Activated CD8-positive, alpha-beta T cell treated with anti-CD3 and anti-CD28 coated beads, Interleukin-2, amount 10 ng/mL, durations not matched to agents 7 days and 5 days (primary cell): ENCODE measurements around the gene PLXND1. TPM values are rescaled to one million over a fixed set of nuclear protein-coding genes. Genes with fewer than 3 reads are reported as not detected.
A peak's percentile ranks its signal among the peaks of the same experiment; 100 is the strongest.

ENCODE experiments used
- ATAC-seq: fragments of 150-1000 bp; cut with Tn5 transposase; one replicate; pipeline ENCODE4 v1.10.0; 2021; ENCODE audit warnings: moderate library complexity
- CTCF ChIA-PET: fragments of 350-600 bp; sonication (Branson Sonifier 250); formaldehyde crosslinking; loops from one replicate; lab custom pipeline; 2021; ENCODE audit warnings: antibody characterized with exemption; lab: Charles Lee
- POLR2A ChIA-PET: fragments of 350-600 bp; sonication (Branson Sonifier 250); formaldehyde crosslinking; loops from one replicate; lab custom pipeline; 2021; ENCODE audit warnings: antibody characterized with exemption; lab: Charles Lee
- DNase-seq: peaks from one replicate; pipeline ENCODE4 v3.0.0-alpha.2; 2020
- H3K27ac Mint-ChIP-seq: one replicate; pipeline ENCODE4 v1.8.0; 2021; ENCODE audit warnings: mild to moderate bottlenecking, mixed read lengths
- H3K27me3 Mint-ChIP-seq: one replicate; pipeline ENCODE4 v1.8.0; 2021; ENCODE audit warnings: low read depth, mixed read lengths
- H3K36me3 Mint-ChIP-seq: one replicate; pipeline ENCODE4 v1.8.0; 2021; ENCODE audit warnings: low read depth, mixed read lengths
- H3K4me1 Mint-ChIP-seq: one replicate; pipeline ENCODE4 v1.8.0; 2021; ENCODE audit warnings: low read depth, mixed read lengths
- H3K4me3 Mint-ChIP-seq: one replicate; pipeline ENCODE4 v1.8.0; 2021; ENCODE audit warnings: mild to moderate bottlenecking, mixed read lengths
- H3K9me3 Mint-ChIP-seq: one replicate; pipeline ENCODE4 v1.8.0; 2022; ENCODE audit warnings: mixed read lengths; ENCODE audit not compliant: insufficient read depth
- total RNA-seq, 2 experiments: library from RNA; stranded (reverse); gene quantifications; one replicate each; pipeline ENCODE4 v1.2.3, GENCODE V29; 2021

PLXND1 gene
- total RNA-seq, 2 experiments from 2014 or later: 3.7 to 4.1 TPM

DNA sequence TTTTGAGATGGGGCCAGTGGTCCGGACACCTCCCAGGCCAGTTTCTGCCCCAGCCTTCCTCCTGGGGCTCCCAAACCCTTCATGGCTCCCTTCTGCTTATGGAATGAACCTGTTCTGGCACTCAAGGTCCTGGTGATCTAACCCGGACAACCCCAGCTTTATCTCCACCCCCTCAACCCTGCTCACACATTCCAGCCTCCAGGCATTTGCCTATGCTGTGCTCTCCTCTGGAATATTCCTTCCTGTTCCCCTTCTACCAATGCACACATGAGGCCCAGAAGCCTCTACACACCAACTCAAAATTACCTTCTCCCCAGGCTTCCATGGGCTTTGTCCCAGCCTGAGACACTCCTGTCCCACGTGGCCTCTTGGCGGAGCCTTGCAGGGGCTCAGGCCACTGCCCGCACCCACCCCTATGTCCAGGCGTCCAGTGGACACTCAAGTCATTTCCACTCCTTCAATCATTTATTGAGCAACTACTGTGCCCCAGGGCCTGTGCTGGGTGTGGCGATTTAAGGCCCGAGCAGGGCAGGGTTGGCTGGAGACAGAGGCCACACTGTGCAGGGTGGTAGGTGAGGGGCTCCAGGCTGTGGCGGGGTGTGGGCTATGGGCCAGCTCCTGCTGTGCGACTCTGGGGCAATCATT is 18.8 kb downstream of the PLXND1 start:
- Mint-ChIP-seq H3K36me3 (no peaks in the 10 kb centered on the region), H3K9me3 (no peaks in the 10 kb centered on the region), H3K4me3 (no peak overlapping the region), H3K27ac (no peak overlapping the region), H3K4me1 (peaks cover 6% of the 10 kb centered on the region), H3K27me3 (peaks cover 34% of the 10 kb centered on the region)
- ChIA-PET POLR2A (no interaction called here), CTCF (no interaction called here)
- DNase-seq (no peak), ATAC-seq (no peak)

DNA sequence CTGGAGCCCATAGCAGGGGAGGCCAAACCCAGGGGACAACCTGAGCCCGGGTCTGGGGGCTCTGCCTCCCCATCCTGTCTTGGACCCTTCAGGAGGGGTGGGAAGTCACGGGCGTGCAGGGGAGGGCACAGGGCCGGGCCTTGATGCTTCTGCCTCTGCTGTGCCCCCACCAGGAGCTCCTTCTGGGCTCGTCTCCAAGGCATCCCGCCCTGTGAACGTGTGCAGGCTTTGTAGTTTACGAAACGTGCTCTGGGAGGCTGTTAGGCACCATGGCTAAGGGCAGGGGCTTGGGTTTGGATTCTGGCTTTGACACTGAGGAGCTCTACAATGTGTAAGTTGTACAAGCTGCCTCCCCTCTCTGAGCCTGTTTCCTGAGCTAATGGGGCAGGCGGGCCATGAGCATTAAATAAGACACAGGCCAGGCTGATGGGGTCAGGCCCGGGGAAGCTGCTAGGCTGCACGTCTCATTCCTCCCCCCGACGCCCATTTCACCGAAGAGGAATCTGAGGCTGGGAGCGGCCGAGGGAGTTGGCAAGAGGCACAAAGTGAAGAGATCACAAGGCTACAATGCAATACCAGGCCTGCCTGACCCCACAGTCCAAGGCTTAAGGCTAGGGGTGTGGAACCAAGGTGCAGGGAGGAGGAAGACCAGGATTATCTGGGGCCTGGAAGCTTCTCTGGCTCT is 19.6 kb downstream of the PLXND1 start:
- CTCF ChIA-PET: no interaction called here
- DNase-seq: no peak
- no peaks in the 10 kb centered on the region for H3K9me3 Mint-ChIP-seq
- POLR2A ChIA-PET: no interaction called here
- ATAC-seq: no peak
- peaks cover 2% of the 10 kb centered on the region for H3K4me1 Mint-ChIP-seq
- H3K36me3 Mint-ChIP-seq: no peaks in the 10 kb centered on the region
- no peak overlapping the region for H3K4me3 Mint-ChIP-seq
- no peak overlapping the region for H3K27ac Mint-ChIP-seq
- H3K27me3 Mint-ChIP-seq: peaks cover 31% of the 10 kb centered on the region

DNA sequence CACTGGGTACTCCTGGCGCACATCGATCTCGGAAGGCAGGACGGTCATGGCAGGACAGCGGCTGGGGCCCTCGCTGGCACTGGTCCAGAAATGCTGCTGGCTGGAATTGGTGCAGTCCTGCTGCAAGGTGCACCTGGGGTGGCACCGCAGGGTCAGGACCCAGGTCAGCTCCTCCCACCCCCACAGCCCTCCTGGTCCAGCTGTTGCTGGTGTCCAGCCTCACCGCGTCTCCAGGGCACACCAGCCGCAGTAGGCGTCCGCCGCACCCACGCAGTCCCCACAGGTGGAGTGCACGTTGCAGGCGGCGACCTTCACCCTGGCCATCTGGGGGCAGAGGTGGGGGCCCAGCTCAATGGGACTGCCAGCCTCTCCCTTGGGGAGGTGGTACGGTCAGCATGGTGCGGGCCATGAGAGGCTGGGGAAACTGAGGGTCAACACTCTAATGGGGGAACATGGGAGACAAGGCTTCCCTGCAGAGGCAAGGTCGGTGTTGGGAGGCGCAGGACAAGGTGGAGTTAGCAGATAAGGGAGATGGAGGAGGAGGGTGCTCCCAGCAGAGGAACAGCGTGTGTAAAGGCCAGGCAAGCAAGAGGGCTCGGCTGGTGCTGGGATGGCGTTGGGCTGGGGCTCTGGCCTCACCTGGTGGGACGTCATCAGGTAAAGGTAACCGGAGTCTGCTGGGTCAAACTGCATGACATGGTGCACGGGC is 20.4 kb downstream of the PLXND1 start:
- Mint-ChIP-seq H3K27me3 (peaks cover 23% of the 10 kb centered on the region), H3K4me3 (no peak overlapping the region), H3K27ac (no peak overlapping the region), H3K36me3 (no peaks in the 10 kb centered on the region), H3K9me3 (no peaks in the 10 kb centered on the region), H3K4me1 (no peaks in the 10 kb centered on the region)
- no peak for DNase-seq
- ChIA-PET CTCF (no interaction called here), POLR2A (no interaction called here)
- no peak for ATAC-seq

DNA sequence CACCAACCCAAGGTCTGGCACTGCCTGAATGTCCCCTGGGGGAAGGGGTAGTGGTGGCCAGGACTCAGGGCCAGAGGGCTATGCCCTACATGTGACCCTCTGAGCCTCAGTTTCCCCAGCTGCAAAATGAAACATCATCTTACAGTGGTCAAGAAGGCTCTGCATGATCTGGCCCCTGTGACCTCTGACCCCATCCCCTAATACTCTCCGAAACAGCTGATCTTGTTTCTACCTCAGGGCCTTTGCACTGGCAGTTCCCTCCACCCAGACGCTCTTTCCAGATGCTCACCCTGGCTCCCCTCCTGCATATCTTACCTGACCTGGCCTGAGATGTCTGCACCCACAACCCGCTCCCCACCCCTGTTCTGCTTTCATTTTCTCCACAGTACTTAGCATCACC is 21.8 kb downstream of the PLXND1 start:
- ATAC-seq (no peak), DNase-seq (no peak)
- Mint-ChIP-seq H3K4me3 (no peak overlapping the region), H3K4me1 (no peaks in the 10 kb centered on the region), H3K27ac (no peak overlapping the region), H3K27me3 (peaks cover 16% of the 10 kb centered on the region), H3K36me3 (no peaks in the 10 kb centered on the region), H3K9me3 (no peaks in the 10 kb centered on the region)
- CTCF ChIA-PET: no interaction called here
- POLR2A ChIA-PET: no interaction called here

DNA sequence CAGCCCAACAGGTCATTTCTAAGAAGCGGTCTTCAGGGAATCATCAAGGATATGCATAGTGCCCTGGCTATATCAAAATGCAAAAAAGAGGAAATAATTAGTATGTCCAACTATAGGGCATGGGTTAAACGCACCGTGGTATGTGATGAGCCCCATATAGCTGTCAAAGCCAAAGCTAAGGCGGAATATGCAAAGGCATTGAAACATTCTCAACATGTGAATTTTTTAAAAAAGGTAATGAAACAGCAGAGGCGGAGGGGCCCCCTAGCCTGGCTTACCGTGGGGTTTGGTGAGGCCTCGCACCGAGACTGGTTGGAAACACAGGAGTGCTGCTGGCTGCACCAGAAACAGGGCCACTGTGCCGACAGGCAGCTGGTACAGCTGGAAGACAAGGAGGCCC is 23.2 kb downstream of the PLXND1 start:
- no peak for ATAC-seq
- ChIA-PET POLR2A (no interaction called here), CTCF (no interaction called here)

DNA sequence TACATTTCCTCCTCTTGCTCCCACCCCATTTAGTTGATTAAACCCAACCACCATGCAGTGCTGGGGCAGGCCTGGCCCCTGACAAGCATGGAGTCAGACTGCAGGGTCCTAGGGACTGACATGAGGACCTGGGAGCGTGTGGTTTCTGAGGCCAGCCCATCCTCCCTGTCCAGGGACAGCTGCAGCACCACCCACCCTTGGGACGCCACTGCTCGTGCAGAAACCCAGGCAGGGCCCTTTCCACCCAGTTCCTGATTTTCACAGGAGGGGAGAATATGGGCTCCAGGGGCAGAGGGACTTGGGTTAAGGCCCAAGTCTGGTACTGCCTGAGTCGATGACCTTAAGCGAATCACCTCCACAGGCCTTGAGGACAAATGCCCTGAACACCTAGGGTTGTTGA is 23.7 kb downstream of the PLXND1 start:
- ChIA-PET CTCF (no interaction called here), POLR2A (no interaction called here)
- Mint-ChIP-seq H3K4me3 (no peak overlapping the region), H3K27me3 (peaks cover 14% of the 10 kb centered on the region), H3K27ac (no peak overlapping the region), H3K36me3 (no peaks in the 10 kb centered on the region), H3K9me3 (no peaks in the 10 kb centered on the region), H3K4me1 (peaks cover 10% of the 10 kb centered on the region)
- no peak for DNase-seq
- no peak for ATAC-seq

More for the DNA sequence above, 23.2 kb downstream of the PLXND1 start:
- H3K36me3 Mint-ChIP-seq: no peaks in the 10 kb centered on the region
- no peak overlapping the region for H3K27ac Mint-ChIP-seq
- H3K4me1 Mint-ChIP-seq: peaks cover 5% of the 10 kb centered on the region
- DNase-seq: no peak
- peaks cover 16% of the 10 kb centered on the region for H3K27me3 Mint-ChIP-seq
- H3K9me3 Mint-ChIP-seq: no peaks in the 10 kb centered on the region
- H3K4me3 Mint-ChIP-seq: no peak overlapping the region

DNA sequence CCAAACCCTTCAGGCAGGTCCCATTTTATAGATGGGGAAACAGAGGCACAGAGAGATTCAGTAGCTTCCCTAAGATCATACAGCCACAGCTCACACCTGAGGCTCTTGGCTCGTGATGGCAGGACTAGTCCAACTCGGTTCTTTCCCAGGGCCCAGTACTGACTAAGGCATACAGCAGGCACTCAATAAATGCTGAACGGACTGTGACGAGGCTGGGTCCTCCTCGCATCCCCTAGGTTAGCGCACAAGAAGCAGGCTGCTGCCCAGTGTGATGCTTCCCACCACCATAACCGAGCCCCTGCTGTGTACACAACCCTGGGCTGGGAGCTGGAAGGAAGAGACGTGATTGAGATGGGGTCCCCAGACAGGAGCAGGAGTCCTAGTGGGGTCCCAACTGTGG is 24.9 kb downstream of the PLXND1 start:
- CTCF ChIA-PET: interaction anchor here (1.6 kb wide), 1 partner anchor 12 kb away, joined by 3 read pairs; no protein-coding TSS in a partner anchor
- DNase-seq: no peak
- Mint-ChIP-seq H3K4me1 (peaks cover 19% of the 10 kb centered on the region), H3K36me3 (no peaks in the 10 kb centered on the region), H3K27ac (no peak overlapping the region), H3K9me3 (no peaks in the 10 kb centered on the region), H3K27me3 (peaks cover 10% of the 10 kb centered on the region), H3K4me3 (no peak overlapping the region)
- no peak for ATAC-seq
- POLR2A ChIA-PET: no interaction called here

DNA sequence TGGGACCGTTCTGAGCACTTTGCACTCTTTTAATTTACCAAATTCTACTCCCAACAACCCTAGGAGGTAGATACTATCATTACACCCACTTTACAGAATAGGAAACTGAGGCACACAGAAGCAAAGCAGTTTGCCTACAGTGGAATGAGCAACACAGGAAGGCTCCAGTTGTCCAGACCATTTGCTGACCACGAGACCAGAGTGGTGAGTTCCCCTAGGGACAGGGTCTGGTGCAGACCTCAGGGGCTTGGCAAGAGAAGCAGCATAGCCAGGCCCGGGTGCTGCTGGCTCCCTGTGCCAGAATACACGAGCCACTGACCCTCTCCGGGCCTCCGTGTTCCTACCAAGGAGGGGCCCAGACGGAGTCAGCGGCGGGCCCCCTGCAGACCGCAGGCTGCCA is 26.5 kb downstream of the PLXND1 start:
- CTCF ChIA-PET: interaction anchor here (1.2 kb wide), 1 partner anchor 26 kb away, joined by 3 read pairs; the partner anchor contains the start of gene PLXND1
- no peak overlapping the region for H3K4me3 Mint-ChIP-seq
- H3K9me3 Mint-ChIP-seq: no peaks in the 10 kb centered on the region
- peaks cover 25% of the 10 kb centered on the region for H3K4me1 Mint-ChIP-seq
- DNase-seq (no peak), ATAC-seq (no peak)
- peaks cover 6% of the 10 kb centered on the region for H3K27me3 Mint-ChIP-seq
- POLR2A ChIA-PET: no interaction called here
- H3K36me3 Mint-ChIP-seq: no peaks in the 10 kb centered on the region
- no peak overlapping the region for H3K27ac Mint-ChIP-seq

DNA sequence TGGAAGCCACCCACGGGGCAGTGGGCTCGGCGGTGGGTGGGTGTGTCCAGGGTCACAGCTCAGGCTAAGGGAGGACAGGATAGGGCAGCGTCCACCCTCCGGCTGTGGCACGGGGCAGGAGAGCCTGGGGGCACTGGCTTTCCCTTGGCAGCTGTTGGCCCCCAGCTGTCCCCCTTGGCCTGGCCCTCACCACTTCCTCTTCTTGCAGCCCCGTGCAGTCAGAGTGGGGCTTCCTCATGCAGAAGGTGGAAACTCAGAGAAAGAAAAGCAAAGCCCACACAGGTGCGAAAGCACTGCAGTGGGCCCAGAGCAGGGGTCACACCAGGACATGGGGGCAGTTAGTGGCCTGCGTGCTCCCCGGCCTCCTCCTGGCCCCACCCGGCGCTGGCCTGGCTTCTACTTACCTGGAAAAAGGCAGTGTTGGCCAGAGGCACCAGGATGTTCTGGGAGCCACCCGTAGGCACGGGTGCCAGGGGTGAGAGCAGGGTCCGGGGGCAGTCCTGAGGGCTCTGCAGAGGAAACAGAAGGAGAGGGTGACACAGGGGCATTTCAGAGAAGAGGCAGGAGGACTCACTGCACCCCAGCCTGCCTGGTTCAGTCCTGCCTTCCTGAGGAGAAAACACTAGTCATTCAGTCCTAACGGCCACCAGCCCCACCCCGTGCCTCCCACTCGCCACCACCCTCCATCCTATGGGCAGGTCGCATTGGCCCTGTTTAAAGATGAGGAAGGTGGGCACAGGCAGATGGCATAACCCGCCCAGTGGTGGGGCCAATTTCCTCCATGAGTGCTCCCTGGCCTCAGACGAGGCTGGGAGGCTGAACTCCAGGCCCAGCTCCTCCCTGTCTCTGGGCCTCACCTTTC is 28.3 kb downstream of the PLXND1 start:
- ChIA-PET POLR2A (interaction anchor here (1.3 kb wide), 1 partner anchor 50 kb away, joined by 3 read pairs; no protein-coding TSS in a partner anchor), CTCF (interaction anchor here (1.1 to 1.6 kb wide), 2 partner anchors 16 to 50 kb away, joined by 3 to 5 read pairs; no protein-coding TSS in a partner anchor)
- ATAC-seq: no peak
- peak overlapping the region; percentile 55 for H3K27ac Mint-ChIP-seq
- DNase-seq: no peak
- H3K4me1 Mint-ChIP-seq: peaks cover 25% of the 10 kb centered on the region
- no peaks in the 10 kb centered on the region for H3K9me3 Mint-ChIP-seq
- H3K27me3 Mint-ChIP-seq: peaks cover 2% of the 10 kb centered on the region
- no peak overlapping the region for H3K4me3 Mint-ChIP-seq
- no peaks in the 10 kb centered on the region for H3K36me3 Mint-ChIP-seq

DNA sequence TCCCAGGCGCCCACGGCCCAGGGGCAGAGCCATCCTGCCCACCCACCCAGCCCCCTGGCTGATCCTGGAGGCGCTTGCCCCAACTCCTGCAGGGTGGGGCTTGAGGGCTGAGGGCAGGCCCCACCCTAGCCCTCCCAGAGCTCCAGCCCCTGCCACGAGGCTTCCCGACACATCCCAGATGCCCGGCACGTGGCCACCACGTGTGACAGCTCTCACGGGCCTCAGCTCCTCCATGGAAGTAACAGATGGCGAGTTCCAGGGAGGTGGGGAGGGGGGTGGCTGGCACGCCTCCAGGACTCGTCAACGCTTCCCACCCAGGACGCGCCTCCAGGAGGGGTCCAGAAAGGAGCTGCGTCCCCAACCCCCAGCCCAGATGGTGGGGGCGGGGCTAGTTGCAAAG is 29.1 kb downstream of the PLXND1 start:
- Mint-ChIP-seq H3K27ac (no peak overlapping the region), H3K36me3 (no peaks in the 10 kb centered on the region), H3K4me1 (peaks cover 25% of the 10 kb centered on the region), H3K27me3 (no peaks in the 10 kb centered on the region), H3K4me3 (no peak overlapping the region), H3K9me3 (no peaks in the 10 kb centered on the region)
- POLR2A ChIA-PET: interaction anchor here (1.3 to 1.4 kb wide), 2 partner anchors 50 to 261 kb away, joined by 3 to 4 read pairs; a partner anchor contains a TSS
- no peak for DNase-seq
- CTCF ChIA-PET: interaction anchor here (0.5 to 1.6 kb wide), 5 partner anchors 16 to 194 kb away, joined by 3 to 5 read pairs (median 3); no protein-coding TSS in a partner anchor
- peak; percentile 4 for ATAC-seq
